PC-3 (cell line): ENCODE results near the gene IBTK. TPM values are rescaled to one million over a fixed set of nuclear protein-coding genes. Genes with fewer than 3 reads are reported as not detected.
A peak's percentile ranks its signal among the peaks of the same experiment; 100 is the strongest.
"Not testable (repeated sequence)": the region's sequence is repeated elsewhere in the genome, so short reads cannot be mapped to it uniquely, and the experiment has no call there.

Experiments used
- ATAC-seq: fragments of 200-7000 bp; cut with Tn5 transposase; 2 replicates; pipeline ENCODE4 v1.9.1; 2020; ENCODE audit warnings: mild to moderate bottlenecking, moderate library complexity
- Bru-seq: library from RNA; stranded (reverse); fragments of 400-500 nt; gene quantifications from one replicate; lab custom pipeline; 2021; lab: Mats Ljungman, UMichigan
- BruChase-seq, 2 experiments: library from RNA; stranded (reverse); fragments of 400-500 nt; gene quantifications; one replicate each; lab custom pipeline; 2021; lab: Mats Ljungman, UMichigan
- BruUV-seq: library from RNA; stranded (reverse); fragments of 400-500 nt; replicated peaks from 2 replicates; lab custom pipeline; 2021; lab: Mats Ljungman, UMichigan
- CTCF ChIA-PET: fragments of 300-600 bp; sonication (Branson Sonifier 250); formaldehyde crosslinking; loops from one replicate; lab custom pipeline; 2022; ENCODE audit warnings: antibody characterized with exemption; lab: Charles Lee
- POLR2A ChIA-PET: fragments of 300-600 bp; sonication (Branson Sonifier 250); formaldehyde crosslinking; loops from one replicate; lab custom pipeline; 2022; ENCODE audit warnings: antibody characterized with exemption; ENCODE audit not compliant: unreplicated experiment; lab: Charles Lee
- DNase-seq: peaks from one replicate; pipeline ENCODE4 v3.0.0-alpha.2; 2015
- H2AFZ ChIP-seq: fragments of 300-600 bp; sonication (generic); 2 replicates; pipeline ENCODE4 v1.6.0; 2016; ENCODE audit warnings: antibody characterized with exemption, low read length
- H3F3A ChIP-seq: fragments of 300-600 bp; sonication (generic); one replicate; pipeline ENCODE4 v1.6.0; 2017; ENCODE audit warnings: antibody characterized with exemption, low read length, control low read depth, mild to moderate bottlenecking; ENCODE audit not compliant: unreplicated experiment
- H3K27ac ChIP-seq: fragments of 300-600 bp; sonication (generic); 2 replicates; pipeline ENCODE4 v1.5.1; 2016; ENCODE audit warnings: mild to moderate bottlenecking, low read length
- H3K27me3 ChIP-seq: fragments of 300-600 bp; sonication (generic); 2 replicates; pipeline ENCODE4 v1.6.1; 2016; ENCODE audit warnings: low read length, mixed read lengths
- H3K36me3 ChIP-seq: fragments of 300-600 bp; sonication (generic); 2 replicates; pipeline ENCODE4 v1.6.1; 2016; ENCODE audit warnings: low read depth, mixed run types, low read length, mixed read lengths
- H3K4me1 ChIP-seq: fragments of 300-600 bp; sonication (generic); 2 replicates; pipeline ENCODE4 v1.5.1; 2016; ENCODE audit warnings: low read length; ENCODE audit not compliant: insufficient read depth
- H3K4me2 ChIP-seq: fragments of 300-600 bp; sonication (generic); 2 replicates; pipeline ENCODE4 v1.6.0; 2016; ENCODE audit warnings: low read length
- H3K4me3 ChIP-seq: fragments of 300-600 bp; sonication (generic); 2 replicates; pipeline ENCODE4 v1.5.1; 2016; ENCODE audit warnings: mild to moderate bottlenecking, low read length, mixed read lengths
- H3K79me2 ChIP-seq: fragments of 300-600 bp; sonication (generic); 2 replicates; pipeline ENCODE4 v1.6.1; 2017; ENCODE audit warnings: low read length, mixed read lengths
- H3K9ac ChIP-seq: fragments of 300-600 bp; sonication (generic); 2 replicates; pipeline ENCODE4 v1.6.0; 2016; ENCODE audit warnings: mild to moderate bottlenecking, low read length
- H3K9me2 ChIP-seq: fragments of 300-600 bp; sonication (generic); replicated peaks from 2 replicates; pipeline ENCODE4 v1.6.1; 2016; ENCODE audit warnings: mixed run types, low read length, mixed read lengths
- H3K9me3 ChIP-seq: fragments of 300-600 bp; sonication (generic); 2 replicates; pipeline ENCODE4 v1.6.1; 2016; ENCODE audit warnings: low read length, mixed read lengths
- H4K20me1 ChIP-seq: fragments of 300-600 bp; sonication (generic); 2 replicates; pipeline ENCODE4 v1.6.1; 2016; ENCODE audit warnings: low read length, mixed read lengths
- EZH2 ChIP-seq: fragments of 300-600 bp; sonication (generic); IDR thresholded peaks from one replicate; pipeline ENCODE4 v1.6.1; 2017; ENCODE audit warnings: antibody characterized with exemption, mild to moderate bottlenecking, low read length; ENCODE audit not compliant: unreplicated experiment
- EZH2phosphoT487 ChIP-seq: fragments of 300-600 bp; sonication (generic); IDR thresholded peaks from 2 replicates; pipeline ENCODE4 v1.6.1; 2018; ENCODE audit warnings: mild to moderate bottlenecking, antibody characterized with exemption, low read length, borderline replicate concordance
- intact Hi-C: fragments of 100-400 bp; cut with micrococcal nuclease; formaldehyde crosslinking; loops from 2 replicates; pipeline ENCODE4 v1.9.0; 2023
- long read RNA-seq: library from polyadenylated mRNA; unstranded; transcript quantifications from one replicate; pipeline ENCODE4 v2.0.0, GENCODE V29; 2021; ENCODE audit not compliant: unreplicated experiment
- total RNA-seq: library from RNA; depleted of rRNA; stranded (reverse); fragments of >200 nt; gene quantifications from 2 replicates; pipeline ENCODE4 v1.2.3, GENCODE V29; 2014; rRNA removed
- TF ChIP-seq, protein P1 (sequence below): fragments of 300-600 bp; sonication (generic); conservative IDR thresholded peaks from 2 replicates; pipeline ENCODE4 v1.5.1; 2017; ENCODE audit warnings: antibody characterized with exemption, low read depth, mild to moderate bottlenecking, low read length

The IBTK gene, protein sequence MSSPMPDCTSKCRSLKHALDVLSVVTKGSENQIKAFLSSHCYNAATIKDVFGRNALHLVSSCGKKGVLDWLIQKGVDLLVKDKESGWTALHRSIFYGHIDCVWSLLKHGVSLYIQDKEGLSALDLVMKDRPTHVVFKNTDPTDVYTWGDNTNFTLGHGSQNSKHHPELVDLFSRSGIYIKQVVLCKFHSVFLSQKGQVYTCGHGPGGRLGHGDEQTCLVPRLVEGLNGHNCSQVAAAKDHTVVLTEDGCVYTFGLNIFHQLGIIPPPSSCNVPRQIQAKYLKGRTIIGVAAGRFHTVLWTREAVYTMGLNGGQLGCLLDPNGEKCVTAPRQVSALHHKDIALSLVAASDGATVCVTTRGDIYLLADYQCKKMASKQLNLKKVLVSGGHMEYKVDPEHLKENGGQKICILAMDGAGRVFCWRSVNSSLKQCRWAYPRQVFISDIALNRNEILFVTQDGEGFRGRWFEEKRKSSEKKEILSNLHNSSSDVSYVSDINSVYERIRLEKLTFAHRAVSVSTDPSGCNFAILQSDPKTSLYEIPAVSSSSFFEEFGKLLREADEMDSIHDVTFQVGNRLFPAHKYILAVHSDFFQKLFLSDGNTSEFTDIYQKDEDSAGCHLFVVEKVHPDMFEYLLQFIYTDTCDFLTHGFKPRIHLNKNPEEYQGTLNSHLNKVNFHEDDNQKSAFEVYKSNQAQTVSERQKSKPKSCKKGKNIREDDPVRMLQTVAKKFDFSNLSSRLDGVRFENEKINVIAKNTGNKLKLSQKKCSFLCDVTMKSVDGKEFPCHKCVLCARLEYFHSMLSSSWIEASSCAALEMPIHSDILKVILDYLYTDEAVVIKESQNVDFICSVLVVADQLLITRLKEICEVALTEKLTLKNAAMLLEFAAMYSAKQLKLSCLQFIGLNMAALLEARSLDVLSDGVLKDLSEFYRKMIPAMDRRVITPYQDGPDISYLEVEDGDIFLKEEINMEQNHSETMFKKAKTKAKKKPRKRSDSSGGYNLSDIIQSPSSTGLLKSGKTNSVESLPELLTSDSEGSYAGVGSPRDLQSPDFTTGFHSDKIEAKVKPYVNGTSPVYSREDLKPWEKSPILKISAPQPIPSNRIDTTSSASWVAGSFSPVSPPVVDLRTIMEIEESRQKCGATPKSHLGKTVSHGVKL (N-terminal part only)
- total RNA-seq = 17.2 and 20.0 TPM in 2 replicates
- Bru-seq, nascent RNA = percentile 94 among the genes with signal in this experiment
- BruChase-seq, experiment 1, labeled RNA remaining after a 6-hour chase = percentile 89 among the genes with signal in this experiment
- BruChase-seq, experiment 2, labeled RNA remaining after a 2-hour chase = percentile 91 among the genes with signal in this experiment
- long read RNA-seq, full-length matches to known transcripts = 15 of 74 reads
- long read RNA-seq, partial matches to known transcripts = 45 of 74 reads
- long read RNA-seq, other reads (novel, unspliced or antisense) = 14 of 74 reads

DNA sequence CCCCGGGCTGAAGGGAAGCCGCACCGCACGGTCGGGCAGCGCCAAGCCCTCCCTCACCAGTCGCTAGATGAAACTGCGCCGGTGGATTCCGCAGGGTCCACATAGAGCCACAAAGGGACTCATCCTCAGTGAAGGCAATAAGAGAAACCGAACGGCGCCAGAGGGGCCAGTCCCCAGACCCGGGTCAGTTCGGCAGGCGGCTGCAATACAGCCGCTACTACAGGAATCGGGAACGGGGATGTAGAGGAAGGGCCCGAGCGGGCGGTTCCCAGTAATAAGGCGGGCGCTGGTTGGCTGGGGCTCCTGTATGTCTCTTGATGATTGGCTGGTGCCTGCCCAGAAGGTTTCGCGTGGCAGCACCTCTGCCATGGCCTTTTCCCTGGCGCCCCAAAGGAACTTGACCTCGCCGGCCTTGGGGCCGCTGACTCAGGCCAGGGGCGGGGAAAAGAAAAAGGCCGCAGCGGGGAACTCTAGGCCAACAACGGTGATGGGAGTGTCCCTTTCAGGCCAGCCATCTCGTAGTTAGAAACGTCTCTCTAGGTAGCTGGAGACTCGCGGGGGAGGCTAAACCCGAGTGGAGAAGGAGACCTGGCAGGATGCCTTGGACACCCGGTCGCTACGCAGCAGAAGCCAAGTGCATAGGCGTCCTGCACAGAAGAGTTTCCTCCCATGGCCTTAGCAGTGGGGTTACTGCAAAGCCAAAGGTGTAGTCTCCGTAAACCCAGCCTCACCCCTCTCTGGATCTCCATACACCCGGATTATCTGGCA lies at the start of gene IBTK:
IBTK (minus strand) TSS at position 240 of the 768 bp plus-strand sequence. CDS start 7,258 bp downstream, outside the sequence.
- no TSS peak for BruUV-seq
- peak; percentile 70 for ATAC-seq
- CTCF ChIA-PET = interaction anchor here (0.6 to 1.8 kb wide), 2 partner anchors 116 to 818 kb away, joined by 3 to 6 read pairs; partner anchors contain the start of genes TPBG and UBE3D
- no peaks in the 10 kb centered on the region for H3K9me3 ChIP-seq
- H4K20me1 ChIP-seq = peaks cover 19% of the 10 kb centered on the region; the same call in 1 of the 2 replicates
- H3K27ac ChIP-seq = peak within 1 kb of the TSS; percentile 100
- peak within 1 kb of the TSS; percentile 86 for H2AFZ ChIP-seq
- intact Hi-C loops = loop anchor here (5.0 to 10.0 kb wide), 3 partner anchors 630 to 947 kb away; partner anchors contain the start of genes DOP1A, PGM3, RWDD2A and UBE3D
- POLR2A ChIA-PET = interaction anchor here (0.6 to 0.9 kb wide), 3 partner anchors 14 to 1735 kb away, joined by 3 to 10 read pairs (median 4); no protein-coding TSS in a partner anchor
- no peaks in the 10 kb centered on the region for H3K9me2 ChIP-seq
- H3K4me2 ChIP-seq = peak within 1 kb of the TSS; percentile 99
- peaks cover 3% of the 10 kb centered on the region for H3F3A ChIP-seq
- peaks cover 51% of the 10 kb centered on the region for H3K79me2 ChIP-seq
- H3K4me1 ChIP-seq = peaks cover 38% of the 10 kb centered on the region
- peak within 1 kb of the TSS; percentile 84 for H3K4me3 ChIP-seq
- no peaks in the 10 kb centered on the region for H3K27me3 ChIP-seq
- no peaks in the 10 kb centered on the region; the same call in none of the 2 replicates for H3K36me3 ChIP-seq
- peak; percentile 88 for DNase-seq
- H3K9ac ChIP-seq = peak within 1 kb of the TSS; percentile 96
- TF ChIP-seq, protein P1, sequence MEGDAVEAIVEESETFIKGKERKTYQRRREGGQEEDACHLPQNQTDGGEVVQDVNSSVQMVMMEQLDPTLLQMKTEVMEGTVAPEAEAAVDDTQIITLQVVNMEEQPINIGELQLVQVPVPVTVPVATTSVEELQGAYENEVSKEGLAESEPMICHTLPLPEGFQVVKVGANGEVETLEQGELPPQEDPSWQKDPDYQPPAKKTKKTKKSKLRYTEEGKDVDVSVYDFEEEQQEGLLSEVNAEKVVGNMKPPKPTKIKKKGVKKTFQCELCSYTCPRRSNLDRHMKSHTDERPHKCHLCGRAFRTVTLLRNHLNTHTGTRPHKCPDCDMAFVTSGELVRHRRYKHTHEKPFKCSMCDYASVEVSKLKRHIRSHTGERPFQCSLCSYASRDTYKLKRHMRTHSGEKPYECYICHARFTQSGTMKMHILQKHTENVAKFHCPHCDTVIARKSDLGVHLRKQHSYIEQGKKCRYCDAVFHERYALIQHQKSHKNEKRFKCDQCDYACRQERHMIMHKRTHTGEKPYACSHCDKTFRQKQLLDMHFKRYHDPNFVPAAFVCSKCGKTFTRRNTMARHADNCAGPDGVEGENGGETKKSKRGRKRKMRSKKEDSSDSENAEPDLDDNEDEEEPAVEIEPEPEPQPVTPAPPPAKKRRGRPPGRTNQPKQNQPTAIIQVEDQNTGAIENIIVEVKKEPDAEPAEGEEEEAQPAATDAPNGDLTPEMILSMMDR = no peak
- TF ChIP-seq EZH2 = no peak
- TF ChIP-seq EZH2phosphoT487 = no peak

DNA sequence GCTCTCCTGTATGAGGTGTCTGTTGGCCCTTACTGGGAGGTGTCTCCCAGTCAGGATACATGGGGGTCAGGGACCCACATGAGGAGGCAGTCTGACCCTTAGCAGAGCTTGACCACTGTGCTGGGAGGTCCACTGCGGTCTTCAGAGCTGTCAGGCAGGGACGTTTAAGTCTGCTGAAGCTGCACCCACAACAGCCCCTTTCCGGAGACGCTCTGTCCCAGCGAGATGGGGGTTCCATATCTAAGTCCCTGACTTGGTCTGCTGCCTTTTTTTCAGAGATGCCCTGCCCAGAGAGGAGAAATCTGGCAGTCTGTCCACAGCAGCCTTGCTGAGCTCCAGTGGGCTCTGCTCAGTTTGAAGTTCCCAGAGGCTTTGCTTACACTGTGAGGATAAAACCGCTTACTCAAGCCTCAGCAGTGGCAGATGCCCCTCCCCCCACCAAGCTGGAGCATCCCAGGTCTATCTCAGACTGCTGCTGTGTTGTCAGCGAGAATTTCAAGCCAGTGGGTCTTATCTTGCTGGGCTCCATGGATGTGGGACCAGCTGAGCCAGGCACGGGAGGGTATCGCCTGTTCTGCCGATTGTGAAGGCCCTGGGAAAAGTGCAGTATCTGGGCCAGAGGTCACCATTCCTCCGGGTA lies 36.3 kb upstream of the IBTK start:
- Histone ChIP-seq H2AFZ (no peak overlapping the region), H3K9me3 (no peaks in the 10 kb centered on the region), H4K20me1 (no peaks in the 10 kb centered on the region), H3K36me3 (no peaks in the 10 kb centered on the region), H3K9ac (no peak overlapping the region), H3K79me2 (no peaks in the 10 kb centered on the region), H3K27ac (no peak overlapping the region), H3F3A (no peaks in the 10 kb centered on the region), H3K4me3 (no peak overlapping the region), H3K9me2 (no peaks in the 10 kb centered on the region), H3K27me3 (no peaks in the 10 kb centered on the region), H3K4me2 (no peak overlapping the region), H3K4me1 (no peaks in the 10 kb centered on the region)
- intact Hi-C loops = no loop called here
- DNase-seq (no peak), ATAC-seq (no peak)
- no TSS peak for BruUV-seq
- ChIA-PET CTCF (no interaction called here), POLR2A (no interaction called here)
- TF ChIP-seq EZH2phosphoT487 (no peak), EZH2 (no peak)
- TF ChIP-seq, protein P1 = no peak

DNA sequence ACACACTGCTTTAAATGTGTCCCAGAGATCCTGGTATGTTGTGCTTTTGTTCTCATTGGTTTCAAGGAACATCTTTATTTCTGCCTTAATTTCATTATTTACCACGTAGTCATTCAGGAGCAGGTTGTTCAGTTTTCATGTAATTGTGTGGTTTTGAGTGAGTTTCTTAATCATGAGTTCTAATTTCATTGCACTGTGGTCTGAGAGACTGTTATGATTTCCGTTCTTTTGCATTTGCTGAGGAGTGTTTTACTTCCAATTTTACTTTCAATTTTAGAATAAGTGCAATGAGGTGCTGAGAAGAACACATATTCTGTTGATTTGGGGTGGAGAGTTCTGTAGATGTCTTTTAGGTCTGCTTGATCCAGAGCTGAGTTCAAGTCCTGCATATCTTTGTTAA lies 34.0 kb upstream of the IBTK start:
- not testable (repeated sequence) for DNase-seq

More for the DNA sequence above, 34.0 kb upstream of the IBTK start:
- H2AFZ ChIP-seq, H3K9me2 ChIP-seq, intact Hi-C loops, BruUV-seq, H3K9me3 ChIP-seq, H3F3A ChIP-seq, ATAC-seq, H3K36me3 ChIP-seq, H3K4me3 ChIP-seq, H3K79me2 ChIP-seq, H4K20me1 ChIP-seq, H3K4me1 ChIP-seq, H3K9ac ChIP-seq, CTCF ChIA-PET, H3K27ac ChIP-seq, H3K27me3 ChIP-seq, H3K4me2 ChIP-seq, POLR2A ChIA-PET: not testable (repeated sequence)
